ENCODE results near the gene BIRC5. TPM values are rescaled to one million over a fixed set of nuclear protein-coding genes. Genes with fewer than 3 reads are reported as not detected.
A peak's percentile ranks its signal among the peaks of the same experiment; 100 is the strongest.

The BIRC5 gene
- total RNA-seq, 1 experiment from 2014 or later, result 119 TPM

GRCh38 chr17:78268951-78269905, 55.2 kb downstream of the BIRC5 start:
- no peak for DNase-seq (ENCODE audit: low read depth, low spot score)
- Histone ChIP-seq H3K9me3 (ENCODE audit: control insufficient read depth, insufficient read depth, low read depth, low read length) (no peaks in the 10 kb centered on the region), H3K36me3 (ENCODE audit: control insufficient read depth, insufficient read depth, low read length) (no peaks in the 10 kb centered on the region), H3K27me3 (ENCODE audit: control insufficient read depth, insufficient read depth, low read length) (no peaks in the 10 kb centered on the region), H3K4me1 (ENCODE audit: control insufficient read depth, insufficient read depth, low read length) (peaks cover 35% of the 10 kb centered on the region), H3K4me3 (ENCODE audit: low read depth in 2 of 2, low read length in 2 of 2) (no peak overlapping the region), H3K27ac (ENCODE audit: low read length) (0 out of 2 replicates have a peak overlapping the region, but pooled peaks have one; percentile 17)
- no peak for TF ChIP-seq POLR2AphosphoS5 (IDR thresholded peaks at IDR 0.05; ENCODE audit: low read depth, low read length)
- intact Hi-C loops (cut with micrococcal nuclease; ENCODE audit: unreplicated experiment) (no loop called here), in situ Hi-C loops (cut with HindIII; ENCODE audit: low pct_unique_long_range_greater_than_20kb, low sequenced_read_pairs) (no loop called here)
- BruUV-seq (replicated peaks), result no TSS peak
- peak; percentile 43; the same call in 1 of the 2 replicates for ATAC-seq
- ChIA-PET CTCF (interaction anchor here (0.6 to 1.8 kb wide), 6 partner anchors 13 to 311 kb away, joined by 3 to 8 read pairs (median 4); partner anchors contain the start of gene TNRC6C), POLR2A (interaction anchor here (0.5 kb wide), 2 partner anchors 70 to 86 kb away, joined by 3 to 4 read pairs; no protein-coding TSS in a partner anchor)

- POLR2A ChIA-PET, result no interaction called here
- intact Hi-C loops (cut with micrococcal nuclease; ENCODE audit: unreplicated experiment), result no loop called here
- no peak for ATAC-seq
- CTCF ChIA-PET, result interaction anchor here (0.8 to 1.8 kb wide), 2 partner anchors 18 to 127 kb away, joined by 5 to 7 read pairs; no protein-coding TSS in a partner anchor
- Histone ChIP-seq H3K9me3 (ENCODE audit: control insufficient read depth, insufficient read depth, low read depth, low read length) (no peaks in the 10 kb centered on the region), H3K4me3 (ENCODE audit: low read depth in 2 of 2, low read length in 2 of 2) (no peak overlapping the region), H3K4me1 (ENCODE audit: control insufficient read depth, insufficient read depth, low read length) (peaks cover 35% of the 10 kb centered on the region), H3K27ac (ENCODE audit: low read length) (no peak overlapping the region), H3K27me3 (ENCODE audit: control insufficient read depth, insufficient read depth, low read length) (no peaks in the 10 kb centered on the region), H3K36me3 (ENCODE audit: control insufficient read depth, insufficient read depth, low read length) (no peaks in the 10 kb centered on the region)
- TF ChIP-seq, protein P1, sequence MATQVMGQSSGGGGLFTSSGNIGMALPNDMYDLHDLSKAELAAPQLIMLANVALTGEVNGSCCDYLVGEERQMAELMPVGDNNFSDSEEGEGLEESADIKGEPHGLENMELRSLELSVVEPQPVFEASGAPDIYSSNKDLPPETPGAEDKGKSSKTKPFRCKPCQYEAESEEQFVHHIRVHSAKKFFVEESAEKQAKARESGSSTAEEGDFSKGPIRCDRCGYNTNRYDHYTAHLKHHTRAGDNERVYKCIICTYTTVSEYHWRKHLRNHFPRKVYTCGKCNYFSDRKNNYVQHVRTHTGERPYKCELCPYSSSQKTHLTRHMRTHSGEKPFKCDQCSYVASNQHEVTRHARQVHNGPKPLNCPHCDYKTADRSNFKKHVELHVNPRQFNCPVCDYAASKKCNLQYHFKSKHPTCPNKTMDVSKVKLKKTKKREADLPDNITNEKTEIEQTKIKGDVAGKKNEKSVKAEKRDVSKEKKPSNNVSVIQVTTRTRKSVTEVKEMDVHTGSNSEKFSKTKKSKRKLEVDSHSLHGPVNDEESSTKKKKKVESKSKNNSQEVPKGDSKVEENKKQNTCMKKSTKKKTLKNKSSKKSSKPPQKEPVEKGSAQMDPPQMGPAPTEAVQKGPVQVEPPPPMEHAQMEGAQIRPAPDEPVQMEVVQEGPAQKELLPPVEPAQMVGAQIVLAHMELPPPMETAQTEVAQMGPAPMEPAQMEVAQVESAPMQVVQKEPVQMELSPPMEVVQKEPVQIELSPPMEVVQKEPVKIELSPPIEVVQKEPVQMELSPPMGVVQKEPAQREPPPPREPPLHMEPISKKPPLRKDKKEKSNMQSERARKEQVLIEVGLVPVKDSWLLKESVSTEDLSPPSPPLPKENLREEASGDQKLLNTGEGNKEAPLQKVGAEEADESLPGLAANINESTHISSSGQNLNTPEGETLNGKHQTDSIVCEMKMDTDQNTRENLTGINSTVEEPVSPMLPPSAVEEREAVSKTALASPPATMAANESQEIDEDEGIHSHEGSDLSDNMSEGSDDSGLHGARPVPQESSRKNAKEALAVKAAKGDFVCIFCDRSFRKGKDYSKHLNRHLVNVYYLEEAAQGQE (IDR thresholded peaks at IDR 0.05; ENCODE audit: insufficient read depth in 1 of 2, low read depth in 2 of 2, low read length in 1 of 2), result no peak
- TF ChIP-seq SIN3A (IDR thresholded peaks at IDR 0.05; ENCODE audit: borderline replicate concordance, insufficient read depth, low read depth, low read length), result no peak
- TF ChIP-seq TCF7L2 (IDR thresholded peaks at IDR 0.05; ENCODE audit: low read depth, low read length), result no peak
- TF ChIP-seq, protein P2, sequence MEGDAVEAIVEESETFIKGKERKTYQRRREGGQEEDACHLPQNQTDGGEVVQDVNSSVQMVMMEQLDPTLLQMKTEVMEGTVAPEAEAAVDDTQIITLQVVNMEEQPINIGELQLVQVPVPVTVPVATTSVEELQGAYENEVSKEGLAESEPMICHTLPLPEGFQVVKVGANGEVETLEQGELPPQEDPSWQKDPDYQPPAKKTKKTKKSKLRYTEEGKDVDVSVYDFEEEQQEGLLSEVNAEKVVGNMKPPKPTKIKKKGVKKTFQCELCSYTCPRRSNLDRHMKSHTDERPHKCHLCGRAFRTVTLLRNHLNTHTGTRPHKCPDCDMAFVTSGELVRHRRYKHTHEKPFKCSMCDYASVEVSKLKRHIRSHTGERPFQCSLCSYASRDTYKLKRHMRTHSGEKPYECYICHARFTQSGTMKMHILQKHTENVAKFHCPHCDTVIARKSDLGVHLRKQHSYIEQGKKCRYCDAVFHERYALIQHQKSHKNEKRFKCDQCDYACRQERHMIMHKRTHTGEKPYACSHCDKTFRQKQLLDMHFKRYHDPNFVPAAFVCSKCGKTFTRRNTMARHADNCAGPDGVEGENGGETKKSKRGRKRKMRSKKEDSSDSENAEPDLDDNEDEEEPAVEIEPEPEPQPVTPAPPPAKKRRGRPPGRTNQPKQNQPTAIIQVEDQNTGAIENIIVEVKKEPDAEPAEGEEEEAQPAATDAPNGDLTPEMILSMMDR (IDR thresholded peaks at IDR 0.05), result no peak
- no peak for TF ChIP-seq POLR2AphosphoS5 (IDR thresholded peaks at IDR 0.05; ENCODE audit: low read depth, low read length)
- no peak for DNase-seq (ENCODE audit: low read depth, low spot score)
- no TSS peak for BruUV-seq (replicated peaks)
- in situ Hi-C loops (cut with HindIII; ENCODE audit: low pct_unique_long_range_greater_than_20kb, low sequenced_read_pairs), result no loop called here
Observed at GRCh38 chr17:78269955-78270381, 55.9 kb downstream of the BIRC5 start.
